Peyer's patch (tissue), 4 donors: ENCODE data around the gene LTBP2.

Experiments
- CTCF ChIP-seq, 6 experiments: fragments of 450-650 bp in 4 of 6; fragments of 200-600 bp in 2 of 6; sonication (generic) in 1 of 6; IDR thresholded peaks; one replicate each; pipeline ENCODE4 v1.5.1; 2017 to 2019; ENCODE audit warnings: antibody characterized with exemption in 6 of 6, mild to moderate bottlenecking in 3 of 6, moderate library complexity in 1 of 6
- POLR2A ChIP-seq, 2 donors: fragments of 450-650 bp; IDR thresholded peaks; one replicate each; pipeline ENCODE4 v1.5.1; 2017; ENCODE audit warnings: antibody characterized with exemption in 2 of 2, mild to moderate bottlenecking in 2 of 2, moderate library complexity in 2 of 2

- TF ChIP-seq POLR2A (IDR thresholded peaks at IDR 0.05): no peak
- TF ChIP-seq CTCF (IDR thresholded peaks at IDR 0.05): no peak
Observed at GRCh38 chr14:74509587-74510222, 102.3 kb downstream of the LTBP2 start.
